HFFc6 (cell line): ENCODE measurements around the gene PSMD6. TPM values are rescaled to one million over a fixed set of nuclear protein-coding genes. Genes with fewer than 3 reads are reported as not detected.

Source experiments
- DNase-seq: peaks from one replicate; pipeline ENCODE4 v3.0.0-alpha.2; 2018
- H3K27ac Mint-ChIP-seq: 2 replicates; pipeline ENCODE4 v1.8.0; 2020; ENCODE audit warnings: mild to moderate bottlenecking, mixed read lengths
- H3K27me3 Mint-ChIP-seq: 2 replicates; pipeline ENCODE4 v1.8.0; 2021; ENCODE audit warnings: mild to moderate bottlenecking, moderate library complexity, mixed read lengths; ENCODE audit not compliant: insufficient read depth
- H3K36me3 Mint-ChIP-seq: 2 replicates; pipeline ENCODE4 v1.8.0; 2021; ENCODE audit warnings: low read depth, mixed read lengths
- H3K4me1 Mint-ChIP-seq: 2 replicates; pipeline ENCODE4 v1.8.0; 2020; ENCODE audit warnings: low read depth, mixed read lengths
- H3K4me3 Mint-ChIP-seq: 2 replicates; pipeline ENCODE4 v1.8.0; 2020; ENCODE audit warnings: mild to moderate bottlenecking, moderate library complexity, mixed read lengths
- H3K9me3 Mint-ChIP-seq: 2 replicates; pipeline ENCODE4 v1.8.0; 2020; ENCODE audit warnings: mild to moderate bottlenecking, mixed read lengths
- total RNA-seq, 6 experiments: library from RNA; stranded (reverse); fragmentation: NEBNext Ultra II Directional; extraction: Animal tissue kit (Norgen Biotek cat#: 25700); gene quantifications; 2 replicates in 1 of 6; 3 replicates in 5 of 6; pipeline ENCODE4 v1.2.3, GENCODE V29; 2021
- TF ChIP-seq, protein P1 (sequence below): fragments of 200-600 bp; sonication (generic); IDR thresholded peaks from 2 replicates; pipeline ENCODE4 v1.5.0; 2021; ENCODE audit warnings: antibody characterized with exemption, mild to moderate bottlenecking

PSMD6 gene
- total RNA-seq, 6 experiments from 2014 or later, result 101 to 123 (median 113) TPM

DNA sequence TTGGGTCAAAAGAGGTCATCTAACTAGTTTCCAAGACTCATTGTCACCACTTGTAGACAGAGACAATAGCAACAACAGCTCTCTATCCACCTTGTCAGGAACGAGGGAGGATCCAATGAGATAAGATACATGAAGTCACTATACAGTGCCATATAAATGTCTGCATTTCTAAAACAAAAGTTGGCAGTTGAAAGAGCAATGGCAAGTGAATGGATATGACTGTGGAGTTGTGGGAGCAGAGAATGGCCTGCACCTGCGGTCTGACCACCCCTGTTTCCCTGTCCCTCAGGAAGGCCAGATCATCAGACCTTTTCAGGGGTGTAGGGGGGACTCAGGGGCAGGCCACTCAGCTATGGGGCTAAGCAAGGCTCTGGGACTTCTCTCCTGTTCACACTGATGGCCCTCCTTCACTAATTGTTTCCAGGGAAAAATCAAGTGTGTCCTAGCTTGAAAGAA is 40.7 kb upstream of the PSMD6 start:
- peaks cover 2% of the 10 kb centered on the region for H3K27me3 Mint-ChIP-seq
- TF ChIP-seq, protein P1, sequence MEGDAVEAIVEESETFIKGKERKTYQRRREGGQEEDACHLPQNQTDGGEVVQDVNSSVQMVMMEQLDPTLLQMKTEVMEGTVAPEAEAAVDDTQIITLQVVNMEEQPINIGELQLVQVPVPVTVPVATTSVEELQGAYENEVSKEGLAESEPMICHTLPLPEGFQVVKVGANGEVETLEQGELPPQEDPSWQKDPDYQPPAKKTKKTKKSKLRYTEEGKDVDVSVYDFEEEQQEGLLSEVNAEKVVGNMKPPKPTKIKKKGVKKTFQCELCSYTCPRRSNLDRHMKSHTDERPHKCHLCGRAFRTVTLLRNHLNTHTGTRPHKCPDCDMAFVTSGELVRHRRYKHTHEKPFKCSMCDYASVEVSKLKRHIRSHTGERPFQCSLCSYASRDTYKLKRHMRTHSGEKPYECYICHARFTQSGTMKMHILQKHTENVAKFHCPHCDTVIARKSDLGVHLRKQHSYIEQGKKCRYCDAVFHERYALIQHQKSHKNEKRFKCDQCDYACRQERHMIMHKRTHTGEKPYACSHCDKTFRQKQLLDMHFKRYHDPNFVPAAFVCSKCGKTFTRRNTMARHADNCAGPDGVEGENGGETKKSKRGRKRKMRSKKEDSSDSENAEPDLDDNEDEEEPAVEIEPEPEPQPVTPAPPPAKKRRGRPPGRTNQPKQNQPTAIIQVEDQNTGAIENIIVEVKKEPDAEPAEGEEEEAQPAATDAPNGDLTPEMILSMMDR, result no peak
- no peak overlapping the region for H3K27ac Mint-ChIP-seq
- no peak overlapping the region for H3K4me3 Mint-ChIP-seq
- H3K36me3 Mint-ChIP-seq, result no peaks in the 10 kb centered on the region
- H3K9me3 Mint-ChIP-seq, result no peaks in the 10 kb centered on the region
- peaks cover 18% of the 10 kb centered on the region for H3K4me1 Mint-ChIP-seq
- DNase-seq, result no peak

DNA sequence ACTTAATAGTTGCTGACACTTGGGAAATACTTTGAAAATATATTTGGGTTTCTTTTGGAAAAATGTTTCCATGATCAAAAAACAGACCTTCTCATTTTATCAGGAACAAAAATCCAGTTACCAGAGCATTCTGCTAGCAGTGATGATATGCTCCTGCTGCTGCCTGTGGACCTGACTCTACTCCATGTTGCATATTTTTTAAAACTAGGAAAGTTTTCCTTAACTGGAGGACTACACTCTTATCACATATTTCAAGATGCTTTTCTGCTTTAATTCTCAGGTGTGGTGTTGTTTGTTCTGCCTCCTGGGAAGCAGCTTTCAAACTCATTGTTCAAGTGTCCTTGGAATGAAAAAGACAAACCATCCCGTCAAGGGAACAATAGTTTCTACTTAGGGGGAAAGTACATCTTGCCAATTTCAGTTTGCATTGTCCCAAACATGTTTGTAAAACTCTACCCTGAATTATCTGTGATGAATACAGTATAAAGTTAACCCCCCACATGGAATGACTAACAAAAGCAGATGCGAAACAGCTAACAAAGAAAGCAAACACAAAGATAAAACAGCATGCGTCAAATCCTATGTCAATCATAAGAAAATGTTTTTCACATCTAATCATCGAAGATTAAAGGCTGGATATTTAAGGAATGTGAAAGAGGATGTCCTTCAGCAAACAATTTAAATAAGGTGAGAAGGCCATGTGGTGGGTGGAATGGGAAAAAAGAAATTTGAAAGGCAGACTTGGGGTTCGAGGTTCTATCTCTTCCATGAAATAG is 40.1 kb upstream of the PSMD6 start:
- Mint-ChIP-seq H3K27ac (no peak overlapping the region), H3K9me3 (no peaks in the 10 kb centered on the region), H3K27me3 (peaks cover 2% of the 10 kb centered on the region), H3K4me3 (no peak overlapping the region), H3K4me1 (peaks cover 18% of the 10 kb centered on the region), H3K36me3 (no peaks in the 10 kb centered on the region)
- TF ChIP-seq, protein P1, result no peak
- DNase-seq, result no peak

DNA sequence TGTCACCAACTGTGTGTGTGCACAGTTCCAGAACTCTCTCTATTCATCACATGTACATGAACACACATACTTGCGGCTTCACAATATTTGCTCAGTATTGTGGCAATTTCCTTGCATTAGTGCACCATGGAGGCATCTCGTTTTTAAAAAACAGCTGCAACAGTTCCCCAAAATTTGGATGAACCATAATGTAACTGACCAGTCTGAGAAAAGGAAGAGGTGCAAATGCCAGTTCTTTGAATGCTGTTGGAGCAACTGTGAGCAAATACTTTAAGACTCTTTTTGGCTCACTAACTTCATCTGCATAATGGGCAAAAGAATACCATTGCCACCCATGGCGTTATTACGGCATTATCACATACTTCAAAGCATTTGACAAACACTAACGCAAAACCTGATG is 38.3 kb upstream of the PSMD6 start:
- DNase-seq, result no peak
- peaks cover 2% of the 10 kb centered on the region; the same call in 1 of the 2 replicates for H3K27me3 Mint-ChIP-seq
- H3K36me3 Mint-ChIP-seq, result no peaks in the 10 kb centered on the region
- H3K9me3 Mint-ChIP-seq, result no peaks in the 10 kb centered on the region
- H3K4me3 Mint-ChIP-seq, result no peak overlapping the region
- H3K27ac Mint-ChIP-seq, result no peak overlapping the region
- TF ChIP-seq, protein P1, result no peak
- peaks cover 15% of the 10 kb centered on the region for H3K4me1 Mint-ChIP-seq

DNA sequence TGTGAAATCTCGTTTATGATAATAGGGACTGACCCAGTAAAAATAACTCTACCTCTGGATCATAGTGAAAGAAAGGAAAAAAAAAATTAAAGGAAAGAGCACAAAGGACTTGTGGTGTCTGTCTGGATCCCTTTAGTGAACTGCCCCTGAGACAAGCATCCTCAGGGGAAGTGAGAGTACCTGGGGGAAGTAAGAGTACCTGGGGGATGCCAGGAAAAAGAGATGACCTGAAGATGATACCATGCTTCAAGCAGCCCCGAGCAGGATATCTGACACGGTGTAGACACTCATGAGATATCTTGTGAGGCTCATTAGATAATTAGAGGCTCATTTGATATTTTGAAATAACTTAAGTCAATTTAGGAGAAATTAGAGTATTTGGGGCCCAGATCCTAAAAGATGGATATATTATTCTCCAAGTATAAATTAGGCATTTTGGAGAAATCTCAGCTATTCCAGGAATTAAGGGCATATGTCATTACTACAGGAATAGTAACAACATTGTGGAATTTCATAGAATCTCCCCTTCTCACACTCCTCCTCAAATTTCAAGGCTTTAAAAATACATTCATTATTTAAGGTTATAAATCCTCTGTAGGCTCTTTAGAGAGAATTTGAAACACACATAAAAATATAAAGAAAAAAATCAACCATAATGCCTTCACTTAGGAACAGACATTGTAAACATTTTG is 36.3 kb upstream of the PSMD6 start:
- TF ChIP-seq, protein P1, result no peak
- no peaks in the 10 kb centered on the region for H3K9me3 Mint-ChIP-seq

DNA sequence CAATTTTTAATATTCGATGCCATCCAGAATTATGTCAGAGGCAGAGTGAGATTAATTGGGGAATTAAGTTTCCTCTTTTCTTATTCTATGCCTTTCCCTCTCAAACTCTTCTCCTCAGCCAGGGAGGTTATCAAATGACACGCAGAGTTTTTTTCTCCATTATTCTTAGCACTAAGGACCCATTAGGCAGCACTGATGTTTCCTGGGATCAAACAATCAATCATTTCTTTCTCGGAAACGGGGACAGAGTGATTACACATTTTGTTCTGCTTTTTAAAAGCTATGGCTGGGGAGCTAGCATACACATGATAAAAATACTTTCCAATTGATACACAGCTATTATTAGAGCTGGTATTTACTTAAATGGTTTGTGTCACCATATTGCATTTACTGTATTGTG is 35.3 kb upstream of the PSMD6 start:
- Mint-ChIP-seq H3K27me3 (no peaks in the 10 kb centered on the region), H3K4me1 (peaks cover 29% of the 10 kb centered on the region), H3K4me3 (no peak overlapping the region), H3K27ac (no peak overlapping the region), H3K36me3 (no peaks in the 10 kb centered on the region), H3K9me3 (no peaks in the 10 kb centered on the region)
- no peak for DNase-seq
- TF ChIP-seq, protein P1, result no peak

More for the DNA sequence above, 36.3 kb upstream of the PSMD6 start:
- H3K27me3 Mint-ChIP-seq, result no peaks in the 10 kb centered on the region
- no peak overlapping the region for H3K4me3 Mint-ChIP-seq
- H3K36me3 Mint-ChIP-seq, result no peaks in the 10 kb centered on the region
- peaks cover 24% of the 10 kb centered on the region for H3K4me1 Mint-ChIP-seq
- DNase-seq, result no peak
- no peak overlapping the region for H3K27ac Mint-ChIP-seq
